DOHH2 (cell line): Measurements from ENCODE around the gene RANGAP1.

Experiments used
- H3F3A ChIP-seq: fragments of 200-600 bp; sonication (generic), shearing (Covaris generic); 2 replicates; pipeline ENCODE4 v1.6.0; 2016; ENCODE audit warnings: antibody characterized with exemption, mild to moderate bottlenecking; ENCODE audit not compliant: control insufficient read depth, insufficient read depth
- H3K27ac ChIP-seq: fragments of 200-600 bp; sonication (generic); 2 replicates; pipeline ENCODE4 v1.5.1; 2014; ENCODE audit warnings: low read depth, mild to moderate bottlenecking, low read length, moderate library complexity
- H3K27me3 ChIP-seq: fragments of 200-600 bp; sonication (generic); 2 replicates; pipeline ENCODE4 v1.6.1; 2014; ENCODE audit warnings: mild to moderate bottlenecking, low read length, mixed read lengths; ENCODE audit not compliant: control insufficient read depth
- H3K36me3 ChIP-seq: fragments of 200-600 bp; sonication (generic); 2 replicates; pipeline ENCODE4 v1.6.1; 2014; ENCODE audit warnings: mild to moderate bottlenecking, low read length, moderate library complexity, mixed read lengths; ENCODE audit not compliant: control insufficient read depth
- H3K4me1 ChIP-seq: fragments of 200-600 bp; sonication (generic); 2 replicates; pipeline ENCODE4 v1.6.1; 2014; ENCODE audit warnings: mild to moderate bottlenecking, low read length, mixed read lengths; ENCODE audit not compliant: control insufficient read depth
- H3K4me2 ChIP-seq: fragments of 200-600 bp; sonication (generic); 2 replicates; pipeline ENCODE4 v1.6.0; 2014; ENCODE audit warnings: mild to moderate bottlenecking, low read length, moderate library complexity
- H3K4me3 ChIP-seq: fragments of 200-600 bp; sonication (generic); 2 replicates; pipeline ENCODE4 v1.5.1; 2014; ENCODE audit warnings: mild to moderate bottlenecking, low read length, mixed read lengths
- H3K79me2 ChIP-seq: fragments of 200-600 bp; sonication (generic); 2 replicates; pipeline ENCODE4 v1.6.1; 2014; ENCODE audit warnings: mild to moderate bottlenecking, low read length, mixed read lengths; ENCODE audit not compliant: control insufficient read depth
- H3K9me2 ChIP-seq: fragments of 200-600 bp; sonication (generic); replicated peaks from 2 replicates; pipeline ENCODE4 v1.6.1; 2014; ENCODE audit warnings: mild to moderate bottlenecking, low read length, mixed read lengths; ENCODE audit not compliant: control insufficient read depth
- H3K9me3 ChIP-seq: fragments of 200-600 bp; sonication (generic); 2 replicates; pipeline ENCODE4 v1.6.1; 2014; ENCODE audit warnings: antibody characterized with exemption, low read length, mixed read lengths; ENCODE audit not compliant: control insufficient read depth, insufficient read depth
- H4K20me1 ChIP-seq: fragments of 200-600 bp; sonication (generic); 2 replicates; pipeline ENCODE4 v1.6.0; 2014; ENCODE audit warnings: low read depth, mild to moderate bottlenecking, antibody characterized with exemption, low read length, moderate library complexity; ENCODE audit not compliant: control insufficient read depth, insufficient read depth
- CTCF ChIP-seq: fragments of 200-600 bp; sonication (generic); IDR thresholded peaks from one replicate; pipeline ENCODE4 v1.5.1; 2014; ENCODE audit warnings: antibody characterized with exemption, mild to moderate bottlenecking, low read depth, low read length; ENCODE audit not compliant: poor library complexity, severe bottlenecking
- EZH2phosphoT487 ChIP-seq: fragments of 200-600 bp; sonication (generic); IDR thresholded peaks from 2 replicates; pipeline ENCODE4 v1.6.1; 2017; ENCODE audit warnings: borderline replicate concordance, mild to moderate bottlenecking, antibody characterized with exemption, low read length, moderate library complexity, mixed read lengths

Gene RANGAP1

DNA sequence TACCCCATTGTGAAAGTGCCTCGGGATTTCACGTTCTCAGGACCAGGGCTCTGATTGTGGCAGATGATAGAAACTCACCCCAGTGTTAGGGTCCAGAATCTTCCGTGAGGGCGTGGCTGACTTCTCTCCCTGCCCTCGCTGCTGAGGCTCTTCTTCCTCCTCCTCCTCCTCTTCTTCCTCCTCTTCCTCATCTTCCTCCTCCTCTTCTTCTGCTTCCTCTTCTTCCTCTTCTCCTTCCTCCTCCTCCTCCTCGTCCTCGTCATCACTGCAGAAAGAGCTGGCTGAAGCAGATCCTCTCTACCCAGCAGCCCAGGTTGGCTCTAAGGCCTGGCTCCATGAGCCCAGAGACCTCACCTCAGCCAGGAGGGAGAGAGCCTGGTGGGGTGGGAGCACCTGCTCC, 31.8 kb downstream of the RANGAP1 start:
- TF ChIP-seq EZH2phosphoT487 (no peak), CTCF (no peak)

GRCh38 chr22:41252365-41252764, 33.6 kb downstream of the RANGAP1 start:
- no peaks in the 10 kb centered on the region for H3K4me1 ChIP-seq
- H3K9me2 ChIP-seq = no peaks in the 10 kb centered on the region
- no peak overlapping the region for H3K4me3 ChIP-seq
- no peak overlapping the region for H3K27ac ChIP-seq
- H3F3A ChIP-seq = no peaks in the 10 kb centered on the region
- H3K36me3 ChIP-seq = peaks cover 90% of the 10 kb centered on the region
- H3K27me3 ChIP-seq = no peaks in the 10 kb centered on the region
- no peaks in the 10 kb centered on the region for H3K79me2 ChIP-seq
- no peaks in the 10 kb centered on the region for H3K9me3 ChIP-seq
- no peak for TF ChIP-seq EZH2phosphoT487
- TF ChIP-seq CTCF = no peak
- H3K4me2 ChIP-seq = no peak overlapping the region
- no peaks in the 10 kb centered on the region for H4K20me1 ChIP-seq

More for the DNA sequence above, 31.8 kb downstream of the RANGAP1 start:
- Histone ChIP-seq H3K4me3 (no peak overlapping the region), H3K4me1 (no peaks in the 10 kb centered on the region), H3K9me2 (no peaks in the 10 kb centered on the region), H3K36me3 (peaks cover 91% of the 10 kb centered on the region), H3K27me3 (no peaks in the 10 kb centered on the region), H3K9me3 (no peaks in the 10 kb centered on the region), H3K27ac (no peak overlapping the region), H4K20me1 (no peaks in the 10 kb centered on the region), H3K4me2 (no peak overlapping the region), H3K79me2 (no peaks in the 10 kb centered on the region), H3F3A (no peaks in the 10 kb centered on the region)

- no peaks in the 10 kb centered on the region for H3F3A ChIP-seq
- H4K20me1 ChIP-seq = no peaks in the 10 kb centered on the region
- H3K27ac ChIP-seq = no peak overlapping the region
- H3K27me3 ChIP-seq = no peaks in the 10 kb centered on the region
- H3K4me1 ChIP-seq = no peaks in the 10 kb centered on the region
- H3K36me3 ChIP-seq = peaks cover 82% of the 10 kb centered on the region
- no peak for TF ChIP-seq CTCF
- no peak for TF ChIP-seq EZH2phosphoT487
- H3K9me3 ChIP-seq = no peaks in the 10 kb centered on the region
- H3K9me2 ChIP-seq = no peaks in the 10 kb centered on the region
- H3K4me3 ChIP-seq = no peak overlapping the region
- H3K79me2 ChIP-seq = no peaks in the 10 kb centered on the region
- H3K4me2 ChIP-seq = no peak overlapping the region
These were observed 35.9 kb downstream of the RANGAP1 start for GRCh38 chr22:41250127-41250526.
